Endometrium (tissue), 2 donors: ENCODE results near the gene PTPN3.

Source experiments
- FAIRE-seq: peaks from 2 replicates; lab custom pipeline; 2012; peaks lifted over from hg19 to GRCh38; lab: Jason Lieb, UNC
- donor health status: control.
- donor health status: control.

PTPN3 gene

DNA sequence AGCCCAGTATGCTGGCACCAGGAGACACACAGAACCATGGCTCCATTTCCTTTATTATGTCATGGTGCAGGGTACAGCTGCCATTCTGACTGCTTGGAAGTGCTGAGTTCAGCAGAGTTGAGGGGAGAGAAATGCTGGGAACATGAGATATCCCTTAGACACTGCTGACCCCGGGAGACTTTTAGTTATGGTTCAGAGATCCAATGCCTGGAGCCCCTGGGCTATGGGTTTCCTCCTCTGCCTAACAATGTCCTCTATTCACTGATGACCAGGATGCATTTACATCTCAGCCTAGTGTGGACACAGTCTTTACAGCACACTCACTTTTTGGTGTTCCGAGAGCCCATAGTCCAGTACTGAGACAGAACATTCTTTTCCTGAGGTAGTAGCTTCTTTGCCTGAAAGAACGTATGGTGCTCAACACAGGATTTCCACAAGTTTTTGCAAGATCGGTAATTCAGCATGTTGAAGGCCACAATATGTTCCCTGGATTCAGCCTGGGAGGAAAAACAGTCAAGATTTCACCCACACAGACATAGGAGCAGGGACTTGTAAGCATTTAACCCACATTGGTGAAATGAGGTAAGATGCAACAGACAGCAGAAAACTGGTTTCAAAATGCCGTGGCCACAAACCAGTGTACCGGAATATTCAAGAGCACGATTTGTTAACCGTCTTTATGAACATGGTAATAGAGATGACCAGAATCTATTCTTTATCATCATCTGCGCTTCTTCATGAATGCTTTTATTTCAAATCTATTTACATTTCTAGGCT lies 71.3 kb downstream of the PTPN3 start:
- FAIRE-seq = no peak

DNA sequence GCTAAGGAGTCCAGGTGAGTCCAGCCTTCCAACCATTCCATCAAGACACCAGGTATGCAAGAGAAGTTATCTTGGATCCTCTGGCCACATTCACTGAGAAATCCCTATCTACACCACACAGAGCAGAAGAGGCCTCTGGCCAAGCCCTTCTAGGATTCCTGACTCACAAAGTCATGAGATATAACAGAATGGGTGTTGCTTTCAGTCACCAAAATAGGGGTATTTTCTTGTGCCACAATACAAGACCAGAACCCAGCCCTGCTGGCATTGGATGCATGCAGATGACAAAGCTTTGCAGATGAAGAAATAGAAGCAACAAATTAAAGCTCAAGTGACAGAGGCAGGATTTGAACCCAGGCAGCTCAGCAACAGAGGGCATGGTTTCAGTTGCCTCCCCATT lies 73.5 kb downstream of the PTPN3 start:
- no peak for FAIRE-seq

DNA sequence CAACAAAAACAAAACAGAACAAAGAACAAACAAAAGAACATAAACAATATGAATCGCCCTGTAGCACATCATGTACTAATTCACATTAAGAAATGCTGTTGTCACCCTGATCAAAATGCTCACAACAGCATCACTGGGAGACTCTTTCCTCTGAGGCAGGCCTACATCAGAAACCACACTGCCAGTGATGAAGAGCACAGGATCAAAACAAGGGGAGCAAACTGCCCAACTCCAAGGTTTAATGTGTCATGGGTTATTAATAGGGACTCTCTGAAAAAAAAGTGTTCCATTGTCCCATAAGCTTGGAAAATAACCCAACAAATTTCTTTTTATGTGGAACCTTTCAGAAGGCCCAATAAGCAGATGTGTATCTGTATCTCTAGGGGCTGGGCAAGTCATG lies 74.2 kb downstream of the PTPN3 start:
- no peak for FAIRE-seq

DNA sequence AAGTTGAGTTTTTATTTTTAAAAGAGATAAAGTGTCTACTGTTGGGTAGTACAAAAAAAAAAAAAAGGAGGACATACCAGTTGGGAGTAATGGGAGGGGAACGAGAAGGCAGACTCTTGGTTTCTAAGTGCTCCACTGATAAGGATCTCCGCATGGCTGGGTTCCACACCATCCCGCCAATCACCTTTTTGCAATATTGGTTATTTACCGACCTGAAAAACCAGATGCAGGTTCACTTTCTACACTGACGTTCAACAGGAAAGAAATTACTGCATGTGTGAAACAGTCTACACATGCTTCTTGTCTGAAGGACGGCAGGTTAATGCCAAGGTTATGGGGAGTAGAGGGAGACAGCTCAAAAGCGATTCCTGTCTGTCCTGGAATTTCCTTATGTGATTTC lies 75.5 kb downstream of the PTPN3 start:
- FAIRE-seq = no peak

DNA sequence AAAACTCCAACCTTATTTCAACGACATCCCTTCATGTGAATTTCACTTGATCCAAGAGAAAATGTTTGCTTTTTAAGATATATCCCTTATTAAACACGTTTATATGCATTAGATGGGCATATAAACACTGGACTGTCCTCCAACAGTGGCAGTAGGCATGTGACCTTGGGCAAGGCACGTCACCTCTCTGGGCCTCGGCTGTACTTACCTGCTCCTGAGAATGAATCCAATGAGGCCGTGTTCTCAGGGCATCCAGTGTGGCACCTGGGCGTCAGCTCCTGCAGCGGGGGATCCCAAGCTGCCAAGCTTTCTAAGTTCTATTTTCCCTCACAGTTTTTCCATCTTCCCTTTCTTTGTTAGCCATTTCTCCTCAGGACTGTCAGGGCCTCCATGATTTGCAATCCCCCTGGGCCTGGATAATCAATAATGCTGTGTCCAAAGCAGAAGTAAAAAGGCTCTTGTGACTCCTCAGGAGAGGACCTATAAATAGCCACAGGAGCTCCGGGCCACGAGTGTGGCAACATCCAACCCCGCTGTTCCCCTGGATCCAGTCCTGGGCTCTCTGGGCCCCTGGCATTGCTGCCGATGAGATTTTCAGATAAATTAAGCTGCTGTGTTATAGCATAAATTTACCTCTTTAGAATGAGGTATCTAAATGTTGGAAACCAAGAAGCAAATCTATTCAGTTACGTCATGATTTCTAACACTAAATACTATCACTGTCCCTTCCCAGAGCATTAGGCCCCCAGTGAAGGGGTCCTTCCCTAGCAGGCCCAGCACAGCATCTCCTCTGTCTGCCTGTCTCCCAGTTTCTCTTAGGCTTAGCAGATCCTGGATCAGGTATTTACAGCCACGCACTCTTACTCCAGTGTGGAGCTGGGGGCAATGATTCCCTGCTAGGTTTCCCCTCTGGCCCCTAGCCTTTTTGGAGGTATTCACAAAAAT lies 76.8 kb downstream of the PTPN3 start:
- FAIRE-seq = no peak

DNA sequence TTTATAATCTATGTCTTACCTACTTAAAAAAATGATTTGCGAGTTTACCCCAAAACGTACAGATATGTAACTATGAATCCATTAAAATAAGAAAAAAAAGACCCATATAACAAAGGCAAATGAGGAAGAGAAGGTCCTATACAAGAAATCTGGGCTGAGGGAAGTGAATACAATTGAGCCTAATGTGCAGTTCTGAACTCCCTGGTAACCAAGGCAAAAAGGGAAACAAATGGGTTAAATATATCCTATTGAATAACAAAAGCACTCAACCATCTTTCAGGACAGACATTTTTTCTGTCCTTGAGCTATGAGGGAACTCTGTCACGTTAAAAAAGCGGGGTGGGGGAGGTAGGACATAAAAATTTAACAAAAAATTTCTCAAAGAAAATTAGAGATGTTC lies 78.6 kb downstream of the PTPN3 start:
- no peak for FAIRE-seq

DNA sequence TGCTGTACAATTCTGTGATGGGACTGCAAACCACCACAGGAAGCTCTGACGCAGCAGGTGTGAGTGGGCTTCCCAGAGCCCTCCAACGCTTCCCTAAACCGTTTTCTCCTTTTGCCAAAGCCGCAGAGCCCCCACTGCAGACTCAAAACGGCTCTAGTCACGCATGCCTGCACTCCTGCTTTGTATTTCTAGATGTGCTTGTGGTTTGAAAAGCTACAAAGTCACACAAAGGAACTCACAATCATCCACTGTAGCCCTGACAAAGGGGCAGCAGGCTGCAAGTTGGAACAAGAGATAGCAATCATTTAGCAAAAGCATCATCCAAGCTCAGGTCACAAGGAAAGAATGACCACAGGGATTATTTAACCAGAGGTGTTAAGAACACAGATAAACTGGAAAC lies 79.3 kb downstream of the PTPN3 start:
- no peak for FAIRE-seq

DNA sequence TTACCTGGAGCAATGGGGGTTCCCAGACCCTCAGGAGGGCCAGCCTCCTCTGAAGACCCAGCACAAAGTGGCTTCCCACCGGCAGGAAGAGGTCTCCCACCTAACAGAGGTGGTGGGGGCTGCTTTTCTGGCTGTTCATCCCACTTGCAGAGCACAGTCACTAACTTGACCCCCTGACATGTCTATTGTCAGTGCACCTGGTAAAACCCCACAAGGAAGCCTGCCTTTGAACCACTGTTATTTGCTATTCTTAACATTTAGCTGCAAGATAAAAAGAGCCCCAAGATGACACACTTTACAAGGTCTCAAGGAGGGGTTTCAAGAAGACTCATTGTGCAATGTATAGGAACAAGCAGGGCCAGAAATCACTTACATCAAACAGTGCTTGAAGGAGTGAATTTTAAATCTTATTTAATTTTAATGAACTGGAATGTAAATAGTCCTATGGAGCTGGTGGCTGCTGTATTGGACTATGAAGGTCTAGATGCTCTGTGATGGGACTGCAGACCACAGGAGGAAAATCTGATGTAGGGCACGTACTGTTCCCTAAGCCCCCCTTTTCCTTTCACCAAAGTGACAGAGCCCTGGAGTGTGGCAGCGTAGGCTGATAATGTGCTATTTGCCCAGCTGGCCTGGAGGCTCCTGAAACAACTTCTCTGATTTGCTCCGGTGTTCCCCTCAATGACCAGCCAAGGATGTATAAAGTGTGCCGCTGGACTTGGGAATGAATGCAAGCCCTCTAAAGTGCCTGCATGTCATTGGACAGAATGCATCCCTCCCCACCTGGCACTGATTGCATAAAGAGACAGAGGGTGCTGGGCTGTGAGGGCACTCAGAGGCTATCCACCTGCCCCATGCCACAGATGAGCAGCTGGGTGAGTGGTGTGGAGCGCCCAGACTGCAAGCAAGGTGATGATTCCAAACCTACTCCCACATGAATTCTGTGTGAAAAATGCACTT lies 80.2 kb downstream of the PTPN3 start:
- no peak for FAIRE-seq

DNA sequence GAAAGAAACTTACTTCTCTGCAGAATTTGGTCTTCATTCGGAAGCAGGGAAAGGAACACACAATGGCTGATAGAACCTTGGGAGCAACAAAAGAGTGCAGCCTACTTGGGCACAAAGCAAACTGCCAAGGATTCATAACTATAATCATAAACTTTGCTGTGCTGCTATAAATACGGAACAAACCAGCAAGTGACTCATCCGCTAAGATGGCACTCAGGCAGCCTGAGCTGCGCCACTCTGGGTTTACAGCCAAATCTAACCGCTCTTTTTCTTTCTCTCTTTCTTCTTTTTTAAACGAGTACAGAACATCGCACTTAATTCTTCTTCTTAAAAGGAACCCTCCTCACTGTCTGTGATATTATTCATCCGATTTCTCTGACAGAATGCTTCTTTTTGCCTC lies 81.1 kb downstream of the PTPN3 start:
- no peak for FAIRE-seq

DNA sequence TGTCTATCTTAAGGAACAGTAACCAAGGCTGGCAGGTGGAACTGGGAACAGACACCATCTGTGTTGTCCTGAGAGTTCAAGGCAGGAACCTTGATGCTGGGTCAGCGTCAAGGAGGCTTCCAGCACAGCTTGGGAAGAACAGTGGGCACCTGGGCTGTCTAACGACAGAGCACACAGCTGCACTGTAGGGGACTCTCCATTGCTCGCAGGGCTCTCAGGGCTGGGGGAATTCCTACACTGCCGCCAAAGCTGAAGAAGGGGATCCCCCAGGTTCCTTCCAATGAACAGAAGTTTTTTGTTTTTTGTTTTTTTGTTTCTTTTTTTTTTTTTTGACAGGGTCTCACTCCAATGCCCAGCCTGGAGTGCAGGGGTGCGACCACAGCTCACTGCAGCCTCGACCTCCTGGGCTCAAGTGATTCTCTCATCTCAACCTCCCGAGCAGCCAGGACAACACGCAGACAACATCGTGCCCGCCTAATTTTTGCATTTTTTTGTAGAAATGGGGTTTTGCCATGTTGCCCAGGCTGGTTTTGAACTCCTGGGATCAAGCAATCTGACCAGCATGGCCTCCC lies 81.9 kb downstream of the PTPN3 start:
- FAIRE-seq = no peak

DNA sequence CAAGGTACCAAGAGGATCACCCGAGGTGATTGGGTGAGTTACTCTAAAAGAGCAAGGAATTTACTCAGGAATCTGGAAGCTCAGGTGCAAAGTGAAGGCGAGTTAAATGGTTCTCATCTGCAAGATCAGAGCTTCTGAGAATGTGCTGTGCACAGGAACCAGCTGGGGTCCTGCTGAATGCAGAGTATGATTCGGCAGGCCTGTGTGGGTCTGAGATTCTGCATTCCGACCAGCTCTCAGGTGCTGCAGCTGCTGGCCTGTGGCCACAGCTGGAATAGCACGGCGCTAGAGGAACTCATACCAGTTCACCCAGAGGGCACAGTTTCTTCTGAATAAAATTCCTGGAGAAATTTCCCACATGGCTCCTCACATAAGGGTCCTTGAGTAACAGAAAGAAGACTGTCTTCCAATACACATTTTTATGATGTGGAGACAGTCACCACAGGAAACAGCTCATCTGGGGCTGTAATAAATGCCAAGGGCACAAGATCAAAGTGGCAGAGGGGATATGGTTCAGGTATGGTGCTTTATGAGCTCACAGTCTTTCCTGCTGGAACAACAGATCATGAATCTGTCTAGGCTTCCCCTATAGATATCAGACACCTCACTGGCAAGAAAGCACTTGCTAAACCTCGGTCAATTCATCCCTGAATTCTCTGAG lies 83.9 kb downstream of the PTPN3 start:
- no peak for FAIRE-seq

DNA sequence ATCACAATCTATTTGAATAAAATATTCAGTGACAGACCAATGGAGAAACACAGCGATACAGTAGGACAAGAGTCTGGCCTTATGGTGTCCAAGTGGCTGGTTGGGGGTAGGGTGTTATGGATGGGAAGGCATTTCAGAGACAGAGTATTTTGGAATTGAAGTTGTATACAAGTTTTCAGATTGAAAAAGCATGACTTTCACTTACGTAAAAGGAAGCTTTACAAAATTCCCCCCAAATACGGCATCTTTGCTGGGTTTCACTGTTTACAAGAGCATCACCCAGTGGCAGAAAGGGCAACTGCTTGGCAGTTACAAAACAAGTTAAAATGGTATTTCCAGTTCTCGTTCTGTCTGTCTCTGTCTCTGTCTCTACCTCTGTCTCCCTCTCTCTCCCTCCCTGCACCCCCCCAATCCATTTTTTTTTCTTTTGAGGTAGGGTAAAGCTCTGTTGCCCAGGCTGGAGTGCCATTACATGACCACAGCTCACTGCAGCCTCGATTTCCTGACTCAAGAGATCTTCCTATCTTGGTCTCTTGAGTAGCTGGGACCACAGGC lies 86.2 kb downstream of the PTPN3 start:
- no peak for FAIRE-seq

DNA sequence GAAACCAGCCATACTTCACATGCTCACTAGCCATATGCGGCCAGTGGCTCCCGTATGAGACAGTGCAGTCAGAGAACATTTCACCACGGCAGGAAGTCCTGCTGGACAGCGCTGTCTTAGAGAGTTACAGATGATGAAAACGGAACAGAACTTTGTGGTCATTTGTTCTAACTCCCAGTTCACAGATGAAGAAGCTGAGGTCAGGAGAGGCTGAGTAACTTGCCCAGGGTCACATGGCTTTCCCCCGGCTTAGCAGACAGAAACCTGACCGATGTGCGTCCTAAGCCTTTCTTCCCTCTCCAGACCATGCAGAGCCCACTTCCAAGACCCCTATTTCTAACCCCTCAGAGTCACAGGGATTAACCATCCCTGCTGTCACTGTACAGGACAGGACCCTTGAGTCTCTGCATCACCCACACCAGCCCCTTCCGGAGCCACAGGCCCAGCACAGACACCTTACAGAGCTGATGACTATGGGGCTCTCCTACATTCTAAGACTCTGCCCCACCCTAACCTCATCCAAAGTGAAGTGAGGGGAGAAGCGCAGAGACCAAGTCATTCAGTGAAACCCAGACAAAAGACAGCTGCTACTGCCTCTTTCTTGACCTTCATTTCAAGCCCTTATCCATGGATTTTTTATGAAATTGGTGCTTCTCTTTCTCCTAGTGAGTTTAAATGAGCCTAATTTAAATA lies 86.9 kb downstream of the PTPN3 start:
- FAIRE-seq = no peak

DNA sequence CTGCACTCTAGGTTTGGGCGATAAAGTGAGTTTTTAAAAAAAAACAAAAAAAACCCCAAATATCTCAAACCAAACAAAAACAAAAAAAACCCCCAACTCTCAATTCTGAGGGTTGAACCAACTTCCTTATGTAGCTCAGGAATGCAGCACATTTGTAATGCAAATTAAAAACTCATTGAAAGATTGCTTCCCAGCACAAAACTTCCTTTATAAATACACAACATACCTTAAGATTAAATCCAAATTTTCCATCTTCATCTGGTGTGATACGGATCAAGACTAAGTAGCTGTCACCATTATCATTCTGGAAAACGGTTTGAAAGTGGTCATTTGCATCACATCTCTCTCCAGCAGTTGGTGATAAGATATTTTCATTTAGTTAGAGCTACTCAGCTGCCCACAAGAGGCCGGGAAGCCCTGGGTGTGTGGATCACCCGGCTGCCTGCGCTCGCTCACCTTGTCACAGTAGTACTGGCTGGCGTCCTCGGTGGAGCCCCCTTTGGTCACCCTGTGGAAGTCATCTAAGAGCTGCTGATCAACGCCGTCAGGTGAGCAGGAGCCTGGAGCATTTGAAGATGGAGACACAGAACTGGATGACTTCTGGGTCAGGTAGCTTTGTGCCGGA lies 88.2 kb downstream of the PTPN3 start:
- FAIRE-seq = no peak

DNA sequence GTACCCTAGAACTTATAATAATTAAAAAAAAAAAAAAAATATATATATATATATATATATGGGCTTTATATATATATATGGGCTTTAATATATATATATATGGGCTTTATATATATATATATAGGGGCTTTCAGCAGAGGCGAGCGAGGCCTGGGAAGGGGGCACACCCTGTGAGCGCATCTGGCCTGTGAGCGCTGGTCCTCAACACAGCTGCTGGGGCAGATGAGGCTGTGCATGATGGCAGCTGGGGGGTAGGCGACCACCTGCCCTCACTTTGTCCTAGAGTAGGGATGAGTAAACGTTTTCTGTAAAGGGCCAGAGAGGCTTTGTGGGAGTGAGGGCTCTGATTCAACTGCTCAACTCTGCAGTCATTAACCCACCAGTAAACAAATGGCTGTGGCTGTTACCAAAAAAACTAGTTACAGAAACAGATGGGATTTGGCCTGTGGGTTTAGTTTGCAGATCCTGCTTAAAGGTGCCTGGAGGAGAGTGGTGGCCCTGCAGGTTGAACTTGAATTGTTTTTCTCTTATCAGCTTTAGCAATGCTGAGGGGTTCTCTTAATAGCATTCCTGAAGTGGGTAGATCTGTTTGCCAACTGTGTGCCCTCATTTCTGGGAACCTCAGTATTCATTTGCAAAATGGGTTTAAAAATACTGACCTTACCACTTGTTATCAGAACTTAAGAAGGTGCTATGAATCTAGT lies 89.2 kb downstream of the PTPN3 start:
- FAIRE-seq = no peak

DNA sequence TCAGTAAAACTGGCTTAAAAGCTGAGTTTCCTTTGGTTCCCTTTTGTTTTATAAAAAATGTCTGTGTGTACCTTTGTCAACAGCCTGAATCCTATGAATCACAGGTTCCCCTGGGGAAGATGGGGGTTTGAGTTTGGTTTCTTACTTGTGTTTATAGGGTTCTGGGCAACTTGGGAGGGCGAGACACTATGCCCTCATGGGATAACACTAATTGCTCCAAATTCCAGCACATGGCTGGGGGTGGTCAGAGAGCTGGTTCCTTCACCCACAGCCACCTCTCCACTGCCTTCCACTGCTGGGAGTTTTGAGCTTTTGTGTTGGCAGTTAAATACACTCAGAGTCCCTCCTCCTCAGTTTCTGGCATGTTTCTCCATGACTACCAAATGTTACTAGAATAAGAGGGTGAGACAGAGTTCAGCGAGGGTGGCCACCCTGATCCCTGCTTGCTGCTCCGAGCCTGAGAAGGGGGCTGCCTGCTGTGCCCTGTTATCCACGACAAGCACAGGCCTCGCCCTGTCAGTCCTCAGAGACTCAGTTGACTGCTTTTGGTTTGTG lies 94.3 kb downstream of the PTPN3 start:
- no peak for FAIRE-seq

DNA sequence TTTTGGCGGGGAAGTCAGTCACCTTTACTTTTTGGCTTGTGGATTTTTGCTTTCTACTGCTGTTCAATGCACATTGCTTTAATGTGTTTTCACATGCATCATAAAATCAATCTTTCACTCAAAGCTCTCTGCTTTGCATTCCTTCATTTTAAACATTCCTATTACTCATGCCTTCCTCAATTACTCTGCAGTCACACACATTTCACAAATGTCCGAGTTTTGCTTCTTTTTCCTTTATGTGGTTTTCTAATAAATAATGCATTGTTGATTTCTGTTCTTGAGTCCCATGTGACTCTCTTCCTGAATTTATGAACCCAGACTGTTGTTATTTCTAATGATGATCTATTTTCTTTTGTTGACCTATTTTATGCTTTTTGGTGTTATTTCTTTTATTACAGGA lies 95.0 kb downstream of the PTPN3 start:
- FAIRE-seq = no peak

DNA sequence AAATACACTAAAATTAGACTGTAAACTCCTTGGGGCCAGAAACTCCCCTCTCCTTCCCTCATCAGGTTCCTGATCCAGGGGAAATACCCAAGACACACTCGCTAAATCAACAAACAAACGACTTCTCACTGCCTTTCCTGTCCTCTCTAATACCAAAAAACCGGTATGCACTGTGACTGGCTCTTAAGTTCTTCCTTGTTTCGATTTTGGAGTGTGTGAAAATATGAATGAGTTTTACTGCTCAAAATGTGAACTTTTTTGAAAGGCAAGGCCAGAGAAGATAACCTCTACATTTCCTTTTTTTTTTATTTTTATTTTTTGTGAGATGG lies 96.2 kb downstream of the PTPN3 start:
- no peak for FAIRE-seq
